ENCODE data around the gene GARRE1.

The GARRE1 gene

DNA sequence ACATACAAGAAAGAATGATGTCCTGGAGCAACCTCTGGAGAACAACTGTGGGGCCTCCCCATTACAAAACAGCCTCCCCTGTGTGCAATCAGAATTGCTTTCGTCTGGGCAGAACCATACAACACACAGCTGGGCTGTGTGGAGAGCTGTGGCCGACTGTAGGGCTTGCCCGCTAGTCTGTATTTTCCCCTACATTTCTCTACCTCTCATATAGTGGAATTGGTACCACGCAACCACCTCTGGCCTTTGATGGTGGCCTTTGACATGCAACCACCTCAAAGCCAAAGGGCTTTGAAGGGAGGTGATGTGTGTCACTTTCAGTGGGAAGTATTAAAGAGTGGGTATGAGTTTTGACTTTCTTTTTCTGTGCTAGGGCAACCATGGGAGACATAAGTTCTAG, 34.0 kb downstream of the GARRE1 start:
- DNase-seq (ENCODE audit: low read depth in 2 of 2), result no peak

DNA sequence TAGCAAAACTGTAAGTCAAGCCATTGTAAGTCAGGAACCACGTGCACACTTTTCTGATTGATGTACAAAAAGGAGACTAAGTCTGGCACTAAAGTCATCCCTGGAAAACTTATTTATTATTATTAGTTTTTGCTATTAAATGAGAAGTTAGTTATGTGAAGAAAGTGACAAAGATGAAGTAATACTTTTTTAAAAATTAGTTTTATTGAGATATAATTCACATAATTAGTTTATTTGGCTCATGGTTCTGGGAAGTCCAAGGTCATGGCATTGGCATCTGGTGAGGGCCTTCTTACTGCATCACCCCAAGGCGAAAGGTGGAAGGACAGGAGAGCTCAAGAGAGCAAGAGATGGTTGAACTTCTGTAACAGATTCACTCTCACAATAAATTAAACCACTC, 36.9 kb downstream of the GARRE1 start:
- DNase-seq (ENCODE audit: low read depth in 2 of 2), result no peak

DNA sequence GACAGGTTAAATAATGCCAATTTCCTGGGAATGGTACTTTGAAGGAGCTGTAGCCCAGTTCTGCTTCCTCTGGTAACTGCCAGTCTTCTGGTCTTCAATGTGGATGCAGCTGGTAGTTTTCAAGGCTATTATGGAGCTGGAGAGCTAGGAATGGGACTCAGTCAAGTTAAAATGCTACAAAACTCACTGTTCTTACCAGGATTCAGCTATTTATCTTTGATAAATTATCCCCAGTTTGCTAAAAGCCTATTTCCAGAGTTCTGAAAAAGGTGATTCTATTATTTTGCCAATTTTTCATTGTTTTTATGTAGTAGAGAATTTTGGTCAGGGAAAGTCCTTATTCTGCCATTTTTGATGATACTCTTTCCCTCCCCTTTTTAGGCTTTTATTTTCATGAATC, 40.7 kb downstream of the GARRE1 start:
- DNase-seq (ENCODE audit: low read depth in 2 of 2), result no peak

DNA sequence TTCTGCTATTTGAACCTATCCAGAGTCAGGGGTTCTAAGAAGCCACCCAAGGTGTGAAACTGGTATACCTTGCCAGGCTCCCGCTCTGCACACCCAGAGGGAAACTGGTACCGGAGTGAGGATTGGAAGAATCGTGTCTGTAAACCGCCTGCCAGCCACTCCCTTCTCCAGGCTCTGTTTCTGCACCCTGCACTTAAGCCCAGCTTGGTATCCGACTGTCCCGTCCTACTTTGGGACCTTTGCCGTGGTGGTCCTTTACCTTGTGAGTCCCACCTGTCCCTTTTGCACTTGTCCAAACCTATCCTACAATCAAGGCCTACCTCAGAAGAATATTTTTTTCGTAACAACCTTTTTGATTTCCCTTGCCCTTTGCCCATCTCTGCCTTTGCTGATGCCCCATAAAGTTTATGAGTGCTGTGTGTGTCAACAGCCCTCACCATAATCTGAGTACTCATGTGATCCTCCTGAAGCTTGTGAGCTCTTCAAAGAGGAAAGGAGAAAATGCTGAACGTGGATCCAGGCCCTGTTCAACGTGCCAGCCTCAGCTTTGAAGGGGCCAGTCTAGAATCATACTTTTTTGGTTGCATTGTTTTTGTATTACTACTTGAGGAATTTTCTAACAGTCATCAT, 44.7 kb downstream of the GARRE1 start:
- DNase-seq (ENCODE audit: low read depth in 2 of 2), result no peak

DNA sequence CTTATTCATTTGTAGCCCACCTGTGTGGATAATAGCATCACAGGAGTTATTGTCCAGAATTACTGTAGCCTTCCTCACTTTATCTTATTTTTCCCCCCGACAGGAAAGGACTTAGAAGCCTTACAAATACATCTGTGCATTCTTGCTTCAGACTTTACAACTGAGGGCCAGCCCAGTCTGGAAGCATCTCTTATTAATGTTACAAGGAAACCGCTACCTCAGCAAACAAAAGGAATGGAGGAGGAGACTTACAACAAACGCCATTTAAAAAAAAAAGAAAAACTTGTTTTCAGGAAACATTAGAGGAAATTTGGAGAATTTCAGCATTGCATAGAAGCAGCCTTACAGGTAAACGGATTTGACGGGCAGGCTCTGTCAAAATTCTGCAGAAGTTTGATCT, 45.2 kb downstream of the GARRE1 start:
- no peak for DNase-seq (ENCODE audit: low read depth in 2 of 2)

DNA sequence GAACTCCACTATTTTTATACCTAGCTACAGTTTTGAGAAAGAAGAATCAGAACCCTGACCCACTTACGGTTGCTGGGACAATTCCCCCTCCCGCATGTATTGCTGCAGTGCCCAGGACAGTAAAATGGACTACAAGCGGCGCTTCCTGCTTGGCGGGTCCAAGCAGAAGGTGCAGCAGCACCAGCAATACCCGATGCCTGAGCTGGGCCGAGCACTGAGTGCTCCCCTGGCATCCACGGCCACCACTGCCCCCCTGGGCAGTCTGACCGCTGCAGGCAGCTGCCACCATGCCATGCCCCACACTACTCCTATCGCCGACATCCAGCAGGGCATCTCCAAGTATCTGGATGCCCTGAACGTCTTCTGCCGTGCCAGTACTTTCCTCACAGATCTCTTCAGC, 46.0 kb downstream of the GARRE1 start:
- DNase-seq (ENCODE audit: low read depth in 2 of 2), result no peak

DNA sequence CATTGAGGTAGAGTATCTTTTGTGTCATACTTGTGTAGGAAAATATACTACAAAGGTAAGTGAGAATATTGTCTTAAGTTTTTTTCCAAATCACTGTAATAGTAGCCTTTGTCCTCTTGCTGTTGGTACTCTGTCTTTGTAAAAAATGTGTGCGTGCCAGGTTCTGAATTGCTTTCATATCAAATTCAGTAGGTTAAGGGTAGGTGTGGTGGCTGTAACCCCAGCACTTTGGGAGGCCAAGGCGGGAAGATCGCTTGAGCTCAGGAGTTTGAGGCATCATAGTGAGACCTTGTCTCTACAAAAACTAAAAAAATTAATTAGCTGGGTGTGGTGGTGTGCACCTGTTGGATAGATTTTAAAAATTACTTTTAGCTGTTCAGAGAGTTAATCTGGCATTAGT, 46.6 kb downstream of the GARRE1 start:
- DNase-seq (ENCODE audit: low read depth in 2 of 2), result no peak
